Activated CD8-positive, alpha-beta T cell treated with anti-CD3 and anti-CD28 coated beads for 36 hours (primary cell): ENCODE measurements around the gene HMMR. TPM values are rescaled to one million over a fixed set of nuclear protein-coding genes. Genes with fewer than 3 reads are reported as not detected.

Source experiments
- ATAC-seq: fragments of 200-7000 bp; cut with Tn5 transposase; one replicate; pipeline ENCODE4 v1.10.0; 2021; ENCODE audit warnings: mild to moderate bottlenecking, moderate library complexity
- CTCF ChIA-PET: fragments of 350-600 bp; sonication (Branson Sonifier 250); formaldehyde crosslinking; loops from one replicate; lab custom pipeline; 2021; ENCODE audit warnings: antibody characterized with exemption; lab: Charles Lee
- POLR2A ChIA-PET: fragments of 350-600 bp; sonication (Branson Sonifier 250); formaldehyde crosslinking; loops from one replicate; lab custom pipeline; 2021; ENCODE audit warnings: antibody characterized with exemption; lab: Charles Lee
- DNase-seq: peaks from one replicate; pipeline ENCODE4 v3.0.0-alpha.2; 2020
- H3K27ac Mint-ChIP-seq: one replicate; pipeline ENCODE4 v1.8.0; 2021; ENCODE audit warnings: mild to moderate bottlenecking, mixed read lengths
- H3K27me3 Mint-ChIP-seq: one replicate; pipeline ENCODE4 v1.8.0; 2021; ENCODE audit warnings: mixed read lengths
- H3K36me3 Mint-ChIP-seq: one replicate; pipeline ENCODE4 v1.8.0; 2021; ENCODE audit warnings: low read depth, mixed read lengths
- H3K4me1 Mint-ChIP-seq: one replicate; pipeline ENCODE4 v1.8.0; 2021; ENCODE audit warnings: low read depth, mixed read lengths
- H3K4me3 Mint-ChIP-seq: one replicate; pipeline ENCODE4 v1.8.0; 2021; ENCODE audit warnings: mild to moderate bottlenecking, moderate library complexity, mixed read lengths
- H3K9me3 Mint-ChIP-seq: one replicate; pipeline ENCODE4 v1.8.0; 2021; ENCODE audit warnings: mixed read lengths
- CTCF ChIP-seq: fragments of 200-600 bp; IDR thresholded peaks from one replicate; pipeline ENCODE4 v1.8.0; 2022; ENCODE audit warnings: antibody characterized with exemption, mild to moderate bottlenecking
- intact Hi-C: fragments of 100-400 bp; cut with micrococcal nuclease; formaldehyde crosslinking; loops from one replicate; pipeline ENCODE4 v1.10.0; 2022
- total RNA-seq, 2 experiments: library from RNA; stranded (reverse); gene quantifications; one replicate each; pipeline ENCODE4 v1.2.3, GENCODE V29; 2021

HMMR gene
- total RNA-seq, 2 experiments from 2014 or later, result 94.2 to 95.2 TPM

DNA sequence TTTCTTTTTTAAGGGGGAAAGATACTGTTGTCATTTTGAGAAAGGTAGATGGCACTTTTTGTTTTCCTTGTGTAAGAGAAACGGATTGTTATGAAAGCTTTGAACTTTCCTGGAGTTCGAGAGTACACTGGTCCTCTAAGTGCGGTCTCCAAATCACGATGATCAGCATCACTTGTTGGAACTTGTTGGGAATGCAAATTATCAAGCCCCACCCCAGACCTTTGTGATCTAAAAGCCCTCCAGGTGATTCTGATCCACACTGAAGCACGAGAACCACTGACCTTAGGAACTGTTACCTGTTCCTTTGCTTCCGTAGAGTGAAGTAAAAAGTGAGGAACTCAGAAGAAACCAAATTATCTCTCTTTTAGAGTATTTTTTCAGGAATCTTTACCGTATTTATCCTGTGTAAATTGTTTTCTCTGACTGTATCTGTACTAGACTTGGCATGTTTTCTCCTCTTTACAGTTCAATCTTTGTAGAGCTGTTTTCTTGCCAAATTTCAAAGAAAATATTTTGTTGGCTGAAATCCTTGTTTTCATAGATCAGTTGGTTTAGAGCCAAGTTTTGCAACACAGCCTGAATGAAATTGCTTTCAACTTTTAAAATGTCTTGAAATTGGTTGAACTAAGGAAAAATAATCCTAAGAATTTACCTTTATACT is 49.0 kb downstream of the HMMR start:
- Mint-ChIP-seq H3K27ac (peak overlapping the region; percentile 99), H3K9me3 (no peaks in the 10 kb centered on the region), H3K4me3 (peak overlapping the region; percentile 99), H3K4me1 (peaks cover 53% of the 10 kb centered on the region), H3K27me3 (no peaks in the 10 kb centered on the region), H3K36me3 (peaks cover 22% of the 10 kb centered on the region)
- ATAC-seq (no peak), DNase-seq (no peak)
- POLR2A ChIA-PET, result interaction anchor here (11.8 kb wide), 1 partner anchor 50 kb away, joined by 168 read pairs; the partner anchor contains the start of genes HMMR and NUDCD2
- CTCF ChIA-PET, result interaction anchor here (0.9 kb wide), 1 partner anchor 49 kb away, joined by 4 read pairs; the partner anchor contains the start of gene HMMR
- no peak for TF ChIP-seq CTCF
- intact Hi-C loops, result no loop called here

DNA sequence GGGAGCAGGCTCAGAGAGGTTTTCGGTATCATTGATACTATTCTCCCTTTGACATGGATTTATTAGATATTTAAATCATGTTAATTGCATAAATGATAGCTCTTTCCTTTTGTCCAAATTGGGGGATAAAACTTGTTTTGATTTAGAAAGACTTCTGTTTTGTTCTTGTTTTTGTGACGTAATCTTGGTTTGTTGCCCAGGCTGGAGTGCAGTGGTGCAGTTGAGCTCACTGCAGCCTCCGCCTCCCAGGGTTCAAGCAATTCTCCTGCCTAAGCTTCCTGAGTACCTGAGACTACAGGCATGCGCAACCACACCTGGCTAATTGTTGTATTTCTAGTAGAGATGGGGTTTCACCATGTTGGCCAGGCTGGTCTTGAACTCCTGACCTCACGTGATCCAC is 52.1 kb downstream of the HMMR start:
- ATAC-seq (no peak), DNase-seq (no peak)
- Mint-ChIP-seq H3K4me1 (peaks cover 59% of the 10 kb centered on the region), H3K4me3 (no peak overlapping the region), H3K27me3 (no peaks in the 10 kb centered on the region), H3K27ac (peak overlapping the region; percentile 72), H3K9me3 (no peaks in the 10 kb centered on the region), H3K36me3 (peaks cover 34% of the 10 kb centered on the region)
- TF ChIP-seq CTCF, result no peak
- ChIA-PET POLR2A (interaction anchor here (0.8 to 11.8 kb wide), 3 partner anchors 9 to 70 kb away, joined by 3 to 168 read pairs (median 3); partner anchors contain the start of genes HMMR and NUDCD2), CTCF (no interaction called here)
- intact Hi-C loops, result no loop called here

DNA sequence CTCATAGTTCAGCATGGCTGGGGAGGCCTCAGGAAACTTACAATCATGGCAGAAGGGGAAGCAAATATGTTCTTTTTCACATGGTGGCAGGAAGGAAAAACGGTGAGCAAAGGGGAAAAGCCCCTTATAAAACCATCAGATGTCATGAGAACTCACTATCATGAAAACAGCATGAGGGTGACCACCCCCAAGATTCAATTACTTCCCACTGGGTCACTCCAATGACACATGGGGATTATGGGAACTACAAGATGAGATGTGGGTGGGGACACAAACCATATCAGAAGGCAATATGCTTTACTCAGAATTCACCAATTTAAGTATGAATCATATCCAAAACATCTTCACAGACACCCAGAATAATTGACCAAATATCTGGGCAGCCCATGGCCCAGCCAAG is 64.7 kb downstream of the HMMR start:
- DNase-seq, result no peak
- ChIA-PET POLR2A (no interaction called here), CTCF (no interaction called here)
- intact Hi-C loops, result no loop called here
- Mint-ChIP-seq H3K27me3 (no peaks in the 10 kb centered on the region), H3K27ac (peak overlapping the region; percentile 43), H3K4me3 (no peak overlapping the region), H3K36me3 (peaks cover 10% of the 10 kb centered on the region), H3K4me1 (peaks cover 9% of the 10 kb centered on the region), H3K9me3 (peaks cover 2% of the 10 kb centered on the region)
- TF ChIP-seq CTCF, result no peak
- peak; percentile 37 for ATAC-seq

DNA sequence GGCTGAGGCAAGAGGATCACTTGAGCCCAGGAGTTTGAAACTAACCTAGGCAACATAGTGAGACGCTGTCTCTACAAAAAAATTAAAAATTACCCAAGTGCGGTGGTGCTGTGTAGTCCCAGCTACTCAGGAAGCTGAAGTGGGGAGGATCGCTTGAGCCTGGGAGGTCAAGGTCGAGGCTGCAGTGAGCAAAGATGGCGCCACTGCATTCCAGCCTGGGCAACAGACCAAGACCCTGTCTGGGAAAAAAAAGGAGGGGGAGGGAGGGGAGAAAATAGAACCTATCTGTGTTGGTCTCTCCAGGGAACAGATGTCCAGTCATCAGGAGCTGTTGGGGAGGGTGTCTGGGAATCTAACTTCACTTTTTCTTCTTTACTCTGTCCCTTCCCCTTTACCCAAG is 69.3 kb downstream of the HMMR start:
- POLR2A ChIA-PET, result no interaction called here
- H3K4me1 Mint-ChIP-seq, result peaks cover 6% of the 10 kb centered on the region
- CTCF ChIA-PET, result no interaction called here
- ATAC-seq (no peak), DNase-seq (no peak)
- H3K4me3 Mint-ChIP-seq, result no peak overlapping the region
- TF ChIP-seq CTCF, result no peak
- intact Hi-C loops, result no loop called here
- H3K27me3 Mint-ChIP-seq, result no peaks in the 10 kb centered on the region
- H3K9me3 Mint-ChIP-seq, result no peaks in the 10 kb centered on the region
- H3K27ac Mint-ChIP-seq, result no peak overlapping the region
- H3K36me3 Mint-ChIP-seq, result no peaks in the 10 kb centered on the region

DNA sequence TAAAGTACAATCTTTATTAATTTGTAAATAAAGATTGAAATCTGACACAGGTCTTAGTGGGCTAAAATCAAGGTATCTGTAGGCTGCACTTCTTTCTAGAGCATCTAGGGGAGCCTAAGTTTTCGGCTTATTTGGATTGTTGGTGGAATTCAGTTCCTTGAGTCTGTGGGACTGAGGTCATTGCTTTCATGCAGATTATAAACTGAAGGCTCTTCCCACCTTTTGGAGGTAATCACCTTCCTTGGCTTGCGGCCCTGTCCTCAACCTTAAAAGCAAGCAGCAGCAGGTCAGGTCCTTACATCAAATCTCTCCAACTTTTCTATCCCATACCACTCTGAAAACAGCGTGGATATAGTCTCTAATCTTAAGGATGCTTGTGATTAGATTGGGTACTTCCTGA is 70.8 kb downstream of the HMMR start:
- intact Hi-C loops, result no loop called here
- TF ChIP-seq CTCF, result no peak
- H3K9me3 Mint-ChIP-seq, result no peaks in the 10 kb centered on the region
- H3K4me1 Mint-ChIP-seq, result no peaks in the 10 kb centered on the region
- no peaks in the 10 kb centered on the region for H3K36me3 Mint-ChIP-seq
- CTCF ChIA-PET, result no interaction called here
- H3K4me3 Mint-ChIP-seq, result no peak overlapping the region
- peaks cover 4% of the 10 kb centered on the region for H3K27me3 Mint-ChIP-seq
- DNase-seq, result no peak
- no peak for ATAC-seq
- POLR2A ChIA-PET, result no interaction called here
- H3K27ac Mint-ChIP-seq, result no peak overlapping the region
